ENCODE data around the gene ATP13A3.
"Not testable (repeated sequence)": the region's sequence is repeated elsewhere in the genome, so short reads cannot be mapped to it uniquely, and the experiment has no call there.

ATP13A3 gene

DNA sequence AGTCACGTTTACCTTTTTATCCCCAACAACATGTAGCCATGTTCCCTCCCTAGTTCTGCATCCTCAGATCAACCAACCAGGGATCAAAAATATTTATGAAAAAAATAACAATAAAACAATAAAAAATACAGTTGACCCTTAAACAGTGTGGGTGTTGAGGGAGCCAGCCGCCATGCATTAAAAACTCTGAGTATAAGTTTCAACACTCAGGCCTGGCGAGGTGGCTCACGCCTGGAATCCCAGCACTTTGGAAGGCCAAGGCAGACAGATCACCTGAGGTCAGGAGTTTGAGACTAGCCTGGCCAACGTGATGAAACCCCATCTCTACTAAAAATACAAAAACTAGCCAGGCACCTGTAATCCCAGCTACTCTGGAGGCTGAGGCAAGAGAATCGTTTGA, 12.7 kb upstream of the ATP13A3 start:
- DNase-seq (ENCODE audit: low read depth), result not testable (repeated sequence)

DNA sequence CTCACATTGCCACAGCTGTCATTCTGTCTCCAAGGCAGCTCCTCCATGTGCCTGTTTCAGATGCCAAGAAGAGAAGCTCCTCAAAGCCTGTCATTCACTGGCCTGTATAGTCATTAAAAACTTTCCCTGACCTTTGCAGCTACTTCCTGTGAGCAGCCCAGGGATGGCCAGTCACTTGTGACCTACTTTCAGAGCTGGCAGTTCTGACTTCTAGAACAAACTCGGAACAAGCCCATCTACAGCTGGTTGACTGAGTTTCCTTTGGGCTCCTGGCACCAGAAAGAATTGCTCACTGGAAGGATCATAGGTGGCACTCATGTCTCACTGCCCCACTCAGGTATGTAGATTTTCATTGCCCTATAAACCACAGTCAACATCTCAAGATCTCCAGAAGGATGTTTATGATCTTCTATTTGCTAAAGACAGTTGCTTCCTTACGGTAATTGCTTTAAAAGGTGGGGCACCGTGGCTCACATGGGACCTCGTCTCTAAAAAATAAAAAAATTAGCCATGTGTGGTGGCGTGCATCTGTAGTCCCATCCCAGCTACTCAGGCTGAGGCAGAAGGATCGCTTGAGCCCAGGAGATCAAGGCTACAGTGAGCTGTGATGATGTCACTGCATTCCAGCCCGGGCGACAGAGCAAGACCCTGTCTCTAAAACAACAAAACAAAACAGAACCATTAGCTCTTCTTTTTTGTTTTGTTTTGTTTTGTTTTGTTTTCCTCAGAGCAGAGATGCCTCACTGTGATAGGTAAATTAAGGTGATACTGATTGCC, 11.2 kb upstream of the ATP13A3 start:
- DNase-seq (ENCODE audit: low read depth), result no peak

DNA sequence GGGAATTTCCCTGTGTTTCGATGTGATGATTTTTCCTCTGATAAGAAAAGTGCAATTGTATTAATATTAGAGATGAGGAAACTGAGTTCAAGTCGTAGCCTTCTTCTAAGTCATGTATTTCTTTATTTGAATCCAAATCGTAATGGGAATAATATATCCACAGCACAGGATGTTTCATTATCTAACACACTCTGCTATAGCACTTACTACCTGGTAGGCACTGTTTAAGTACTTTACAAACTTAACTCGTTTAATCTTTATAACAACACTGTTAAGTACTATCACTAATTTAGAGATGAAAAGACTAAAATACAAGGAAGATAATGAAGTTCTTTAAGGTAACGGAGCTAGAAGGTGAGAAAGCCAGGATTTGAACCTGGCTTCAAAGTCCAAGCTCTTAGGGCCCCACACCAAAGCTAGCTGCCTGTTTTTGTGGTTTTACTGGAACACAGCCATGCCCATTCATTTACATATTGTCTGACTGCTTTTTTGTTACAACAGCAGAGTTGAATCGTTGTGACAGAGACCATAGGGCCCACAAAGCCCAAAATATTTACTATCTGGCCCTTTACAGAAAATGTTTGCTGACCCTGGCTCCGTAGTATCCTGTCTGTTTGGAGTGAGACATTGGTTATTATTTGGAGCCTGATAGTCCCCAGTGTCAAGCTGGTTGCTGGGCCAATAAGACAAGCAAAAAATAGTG, 9.6 kb upstream of the ATP13A3 start:
- DNase-seq (ENCODE audit: low read depth), result no peak

DNA sequence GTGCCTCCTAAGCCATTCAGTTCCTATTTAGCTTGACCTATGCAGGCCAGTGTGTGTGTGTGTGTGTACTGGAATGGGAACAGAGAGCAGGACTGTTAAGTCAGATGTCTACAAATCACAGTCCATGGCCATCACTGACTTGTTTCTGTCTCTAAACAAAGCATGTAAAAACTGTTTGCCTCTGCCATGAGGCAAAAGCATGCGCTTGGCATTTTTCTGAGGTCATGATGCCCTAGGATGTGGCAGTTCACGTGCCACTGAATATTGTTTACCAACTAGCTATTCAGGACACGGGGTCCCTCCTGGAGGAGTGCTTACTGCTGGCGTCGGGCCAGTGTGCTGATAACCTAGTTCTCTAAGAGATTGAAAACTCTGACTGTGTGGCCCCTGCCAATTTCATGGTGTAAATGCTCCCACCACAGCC, 8.2 kb upstream of the ATP13A3 start:
- no peak for DNase-seq (ENCODE audit: low read depth)

DNA sequence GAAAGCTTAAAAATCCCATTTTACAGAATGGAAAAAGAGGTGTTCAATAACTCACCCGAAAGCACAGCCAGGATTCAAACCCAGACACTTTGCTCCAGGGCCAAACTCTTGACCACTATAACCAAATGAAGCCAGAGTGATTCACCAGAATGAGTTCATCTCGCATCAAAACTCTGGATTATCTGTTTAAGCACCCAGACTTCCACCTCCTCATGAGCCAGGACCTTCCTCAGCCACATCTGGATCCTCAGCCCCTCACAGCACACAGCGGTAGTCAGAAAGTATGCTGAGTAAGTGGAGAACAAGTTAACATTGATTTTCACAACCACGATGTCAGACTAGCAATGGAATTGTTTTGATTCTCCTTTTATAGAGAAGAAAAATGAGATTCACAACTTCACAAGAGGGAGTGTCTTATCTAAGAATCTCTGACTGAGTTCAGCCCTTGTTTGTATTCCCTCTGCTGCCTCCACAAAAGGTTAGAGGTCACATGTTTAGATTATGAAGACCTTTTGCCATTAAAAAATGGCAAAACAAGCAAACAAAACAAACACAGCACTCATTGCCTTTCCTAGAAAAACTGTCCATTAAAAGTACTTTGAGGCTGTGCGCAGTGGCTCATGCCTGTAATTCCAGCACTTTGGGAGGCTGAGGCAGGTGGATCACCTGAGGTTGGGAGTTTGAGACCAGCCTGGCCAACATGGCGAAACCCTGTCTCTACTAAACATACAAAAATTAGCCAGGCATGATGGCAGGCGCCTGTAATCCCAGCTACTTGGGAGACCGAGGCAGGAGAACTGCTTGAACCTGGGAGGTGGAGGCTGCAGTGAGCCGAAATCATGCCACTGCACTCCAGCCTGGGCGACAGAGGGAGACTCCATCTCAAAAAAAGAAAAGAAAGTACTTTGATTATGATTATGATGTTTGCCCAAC, 7.5 kb upstream of the ATP13A3 start:
- not testable (repeated sequence) for DNase-seq (ENCODE audit: low read depth)

DNA sequence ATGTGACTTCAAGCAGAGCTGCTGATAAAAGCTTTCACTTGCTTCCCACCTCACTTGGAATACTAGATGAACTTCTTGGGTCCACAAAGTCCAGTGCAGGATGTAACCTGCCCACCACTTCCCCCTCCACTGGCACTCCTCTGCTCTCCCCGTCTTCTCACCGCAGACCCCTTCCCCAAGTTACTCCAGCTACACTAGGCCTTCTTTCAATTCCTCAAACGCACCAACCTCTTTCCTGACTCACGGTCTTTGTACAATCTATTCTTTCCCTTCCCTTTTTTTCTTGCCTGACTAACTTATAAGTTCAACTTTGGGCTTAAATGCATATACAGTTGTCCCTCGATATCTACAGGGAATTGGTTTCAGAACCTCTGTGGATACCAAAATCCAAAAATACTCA, 5.2 kb upstream of the ATP13A3 start:
- DNase-seq (ENCODE audit: low read depth), result no peak

DNA sequence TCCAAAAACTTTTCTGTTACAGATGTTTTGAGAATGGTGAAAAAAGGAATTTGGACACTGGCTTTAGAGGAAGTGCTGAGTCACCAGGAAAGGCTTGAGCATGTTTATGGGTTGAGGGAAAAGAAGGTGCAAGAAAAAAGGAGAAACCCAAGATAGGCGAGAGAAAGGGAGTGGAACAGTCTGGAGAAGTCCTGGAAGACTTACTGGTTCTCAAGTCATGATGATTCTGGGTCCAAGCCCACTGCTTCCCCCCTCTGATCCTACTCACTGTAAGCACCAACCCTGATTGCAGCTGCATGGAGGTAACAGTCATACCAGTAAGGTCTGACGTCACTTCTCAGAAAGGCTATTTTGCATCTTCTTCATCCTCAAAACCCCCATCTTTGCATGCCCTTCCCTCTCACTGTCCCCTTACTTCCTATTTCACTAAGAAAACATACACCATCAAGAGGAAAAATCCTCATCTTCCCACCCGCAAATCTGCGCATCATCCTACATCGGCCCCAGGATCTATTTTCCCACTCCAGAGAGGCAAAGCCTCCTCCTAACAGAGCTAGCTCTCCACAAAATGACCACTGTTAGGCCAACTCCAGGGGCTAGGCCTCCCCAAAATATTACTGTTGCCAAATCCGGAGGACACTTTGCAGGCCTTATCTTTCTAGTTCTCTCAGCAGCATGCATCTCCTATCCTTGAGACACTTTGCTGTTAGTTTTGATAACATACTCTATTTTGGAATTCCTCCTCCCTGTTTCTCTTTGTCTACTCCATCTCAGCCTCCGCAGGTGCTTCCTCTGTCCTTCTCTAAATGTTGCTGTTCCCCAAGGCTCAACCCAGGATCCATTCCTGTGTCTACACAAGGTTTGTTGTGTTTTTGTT, 3.2 kb upstream of the ATP13A3 start:
- DNase-seq (ENCODE audit: low read depth), result peak; percentile 21

DNA sequence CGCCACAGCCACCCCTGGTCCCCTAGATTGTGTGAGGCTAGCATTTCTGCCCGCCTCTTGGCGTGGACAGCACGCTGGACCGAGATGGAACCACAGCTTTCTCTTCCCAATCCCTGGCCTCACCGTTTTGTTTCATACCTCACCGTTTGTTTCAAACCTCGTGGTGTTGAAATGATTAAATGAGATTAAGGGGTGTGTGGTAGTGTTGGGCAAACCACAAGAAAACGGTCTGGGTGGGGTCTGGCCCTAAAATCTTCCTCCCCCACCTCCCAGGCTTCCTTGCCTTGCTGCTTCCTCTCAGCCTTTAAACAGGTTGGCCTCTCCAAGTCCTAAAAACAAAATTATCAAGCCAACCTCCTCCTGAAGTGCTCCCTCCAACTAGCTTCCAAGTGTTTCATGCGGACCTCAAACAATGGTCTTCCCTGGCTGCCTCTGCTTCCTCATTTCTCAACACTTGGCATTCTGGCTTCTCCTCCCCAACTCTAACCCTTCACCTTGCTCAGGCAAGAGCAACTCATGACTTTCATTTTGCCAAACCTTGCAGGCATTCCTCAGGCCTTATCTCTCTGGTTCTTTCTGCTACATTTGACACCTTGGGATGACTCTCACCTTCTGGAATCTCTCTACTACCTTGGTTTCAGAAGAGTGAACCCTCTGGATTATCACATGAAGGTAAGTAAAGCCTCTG, 1.4 kb upstream of the ATP13A3 start:
- DNase-seq (ENCODE audit: low read depth), result no peak

DNA sequence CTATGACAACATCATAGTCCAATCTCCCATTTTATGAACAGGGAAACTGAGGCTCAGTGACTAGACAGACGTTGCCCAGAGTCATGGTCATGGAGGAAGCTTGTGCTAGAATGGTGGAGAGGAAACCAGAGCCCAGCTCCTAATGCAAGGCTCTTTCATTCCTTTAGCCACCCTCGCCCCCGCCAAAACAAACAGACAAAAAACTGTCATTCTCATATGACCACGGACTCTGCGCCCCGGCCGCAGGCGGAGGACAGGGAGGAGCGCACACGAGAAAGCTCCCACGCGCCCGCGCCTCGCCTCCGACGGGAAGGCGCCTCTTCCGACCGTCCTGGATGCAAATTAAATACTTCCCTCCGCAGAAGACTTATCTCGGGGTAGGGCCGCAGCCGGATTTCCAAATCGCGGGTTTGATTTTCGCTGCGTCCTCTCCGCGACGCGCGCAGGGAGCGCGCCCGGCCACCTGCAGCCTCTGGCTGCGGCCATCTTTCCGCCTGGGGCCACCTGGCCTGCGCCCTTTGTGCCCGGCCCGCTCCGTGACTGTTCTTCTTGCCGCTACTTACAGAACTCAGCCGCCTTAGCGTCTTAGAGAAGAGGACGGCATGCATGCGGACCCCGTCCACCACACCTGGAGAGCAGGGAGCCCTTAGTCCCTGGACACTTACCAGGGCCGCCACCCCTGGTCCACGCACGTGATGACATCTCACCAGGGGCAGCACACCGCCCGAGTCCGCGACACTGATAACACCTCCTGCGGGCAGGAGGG, 670 bp upstream of the ATP13A3 start:
- peak; percentile 35 for DNase-seq (ENCODE audit: low read depth)

DNA sequence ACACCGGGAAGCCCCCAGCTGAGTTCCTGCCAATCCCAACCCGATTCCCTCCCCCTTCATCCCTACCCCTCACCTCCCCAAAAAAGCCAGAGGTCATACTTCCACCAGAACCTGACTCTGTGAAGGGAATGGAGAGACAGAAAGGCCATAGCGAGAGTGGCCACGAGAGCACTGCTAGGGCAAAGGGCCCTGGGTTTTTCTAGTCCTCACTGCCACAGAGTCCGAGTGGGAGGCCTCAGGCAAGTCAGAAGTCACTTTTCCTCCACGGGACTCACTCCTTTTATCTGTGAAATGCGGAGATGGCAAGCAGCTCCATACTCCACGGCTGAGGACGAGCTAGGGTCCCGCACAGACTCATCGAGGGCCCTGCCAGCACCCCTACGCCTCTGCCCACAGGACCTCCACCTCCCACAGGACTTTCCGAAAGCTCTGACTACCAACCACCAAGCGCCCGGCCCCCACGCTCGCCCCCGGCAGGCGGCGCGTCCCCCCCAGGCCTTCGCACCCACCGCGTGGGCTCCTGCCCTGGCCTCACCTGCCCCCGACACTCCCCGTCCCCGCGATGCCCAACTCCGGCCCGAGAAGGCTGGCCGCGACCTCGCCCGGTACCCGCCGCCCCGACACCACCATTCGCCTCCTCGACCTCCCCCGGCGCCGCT, 792 bp downstream of the ATP13A3 start:
- peak; percentile 58 for DNase-seq (ENCODE audit: low read depth)

DNA sequence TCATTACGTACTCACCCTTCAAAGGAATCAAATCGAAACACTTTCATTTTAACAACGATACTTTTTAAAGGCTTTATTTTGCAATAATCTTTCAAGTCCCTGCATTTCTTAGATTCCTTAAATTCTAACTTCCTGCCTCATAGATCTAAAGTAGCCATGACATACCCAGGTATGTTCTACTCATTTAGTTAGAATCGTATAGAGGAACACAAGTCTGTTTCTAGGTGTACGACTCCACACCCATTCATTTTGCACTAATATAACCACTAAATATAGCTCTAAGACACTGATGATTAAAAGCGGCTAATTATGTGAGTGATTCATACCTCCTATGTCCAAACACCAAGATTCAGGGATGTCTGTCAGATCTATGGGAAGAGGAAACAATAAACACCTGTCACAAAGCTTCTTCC, 1.3 kb downstream of the ATP13A3 start:
- no peak for DNase-seq (ENCODE audit: low read depth)

DNA sequence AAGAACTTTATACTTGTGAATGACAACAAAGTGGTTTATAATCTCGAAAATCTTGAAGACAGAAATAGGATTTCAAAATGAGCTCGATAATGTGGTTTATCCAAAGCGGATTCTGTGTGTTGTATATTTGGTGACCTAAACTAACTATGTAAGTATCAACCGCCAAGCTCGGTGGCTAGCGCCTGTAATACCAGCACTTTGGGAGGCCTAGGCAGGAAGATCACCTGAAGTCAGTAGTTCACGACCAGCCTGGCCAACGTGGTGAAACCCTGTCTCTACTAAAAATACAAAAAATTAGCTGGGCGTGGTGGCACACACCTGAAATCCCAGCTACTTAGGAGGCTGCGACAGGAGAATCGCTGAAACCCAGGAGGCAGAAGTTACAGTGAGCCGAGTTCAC, 2.2 kb downstream of the ATP13A3 start:
- DNase-seq (ENCODE audit: low read depth), result no peak

DNA sequence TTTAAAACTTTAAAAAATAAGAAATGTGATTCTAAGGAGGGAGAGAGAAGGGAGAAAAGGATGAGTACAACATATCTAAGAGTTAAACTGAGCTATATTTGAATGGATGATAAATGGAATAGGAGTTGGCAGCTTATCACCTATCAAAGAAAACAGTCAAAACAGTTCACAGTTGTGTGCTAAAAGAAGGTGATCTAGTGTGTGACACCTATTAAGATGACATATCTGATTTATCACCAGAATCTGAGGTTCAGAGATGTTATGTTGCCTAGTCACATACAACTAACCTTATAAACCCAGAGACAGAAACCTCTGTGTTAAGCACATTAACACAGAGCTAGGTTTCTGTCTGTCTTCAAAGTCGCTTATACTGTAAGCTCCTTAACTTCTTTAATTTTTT, 3.0 kb downstream of the ATP13A3 start:
- DNase-seq (ENCODE audit: low read depth), result no peak

DNA sequence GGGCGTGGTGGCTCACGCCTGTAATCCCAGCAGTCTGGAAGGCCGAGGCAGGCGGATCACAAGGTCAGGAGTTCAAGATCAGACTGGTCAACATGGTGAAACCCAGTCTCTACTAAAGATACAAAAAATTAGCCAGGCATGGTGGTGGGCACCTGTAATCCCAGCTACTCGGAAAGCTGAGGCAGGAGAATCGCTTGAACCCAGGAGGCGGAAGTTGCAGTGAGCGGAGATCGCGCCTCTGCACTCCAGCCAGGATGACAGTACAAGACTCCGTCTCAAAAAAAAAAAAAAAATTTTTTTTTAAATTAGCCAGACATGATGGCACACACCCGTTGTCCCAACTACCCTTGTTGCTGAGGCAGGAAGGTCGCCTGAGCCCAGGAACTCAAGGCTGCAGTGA, 4.0 kb downstream of the ATP13A3 start:
- not testable (repeated sequence) for DNase-seq (ENCODE audit: low read depth)

DNA sequence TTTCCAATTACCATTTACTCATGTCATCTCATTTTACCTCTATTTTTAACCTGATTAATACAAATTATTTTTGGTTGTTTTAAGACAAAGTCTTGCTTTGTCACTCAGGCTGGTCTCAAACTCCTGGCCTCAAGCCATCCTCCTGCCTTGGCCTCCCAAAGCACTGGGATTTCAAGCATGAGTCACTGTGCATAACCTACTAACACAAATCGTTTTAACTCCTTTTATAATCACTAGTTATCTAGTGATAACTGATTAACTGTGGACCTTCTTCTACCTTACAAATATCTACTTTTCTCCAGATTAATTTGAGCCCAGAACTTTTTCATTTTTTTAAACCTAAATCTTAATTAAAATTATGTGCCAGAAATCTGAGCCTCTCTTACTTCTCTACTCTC, 4.6 kb downstream of the ATP13A3 start:
- no peak for DNase-seq (ENCODE audit: low read depth)

DNA sequence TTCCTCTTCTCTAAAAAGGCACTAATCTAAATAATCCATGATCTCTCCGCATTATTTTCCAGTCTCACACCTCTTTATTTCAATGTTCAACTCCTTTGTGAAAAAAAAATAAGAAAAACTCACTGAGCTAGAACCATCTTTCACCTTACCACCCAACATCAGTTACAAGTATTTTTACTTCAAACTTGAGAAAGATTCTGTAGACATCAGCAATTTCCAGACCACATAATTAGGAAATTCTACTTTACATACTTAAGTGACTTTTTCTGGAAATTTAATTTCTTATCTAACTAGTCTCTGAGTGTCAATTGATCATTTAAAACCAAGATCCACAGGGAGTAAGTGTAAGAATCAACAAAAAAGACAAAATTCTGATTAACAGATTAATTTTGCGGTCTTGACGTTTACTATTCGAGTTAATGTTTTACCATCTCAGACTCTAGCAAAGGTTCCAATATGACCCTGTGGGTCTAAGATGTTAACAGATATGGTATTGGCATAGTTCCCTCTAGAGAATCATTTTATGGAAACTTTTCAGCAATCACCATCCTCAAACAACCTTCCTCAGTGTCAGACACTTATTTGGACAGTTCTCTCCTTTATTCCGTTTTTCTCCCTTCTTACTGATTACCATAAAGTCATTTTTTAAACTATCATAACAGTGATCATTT, 5.1 kb downstream of the ATP13A3 start:
- DNase-seq (ENCODE audit: low read depth), result no peak

DNA sequence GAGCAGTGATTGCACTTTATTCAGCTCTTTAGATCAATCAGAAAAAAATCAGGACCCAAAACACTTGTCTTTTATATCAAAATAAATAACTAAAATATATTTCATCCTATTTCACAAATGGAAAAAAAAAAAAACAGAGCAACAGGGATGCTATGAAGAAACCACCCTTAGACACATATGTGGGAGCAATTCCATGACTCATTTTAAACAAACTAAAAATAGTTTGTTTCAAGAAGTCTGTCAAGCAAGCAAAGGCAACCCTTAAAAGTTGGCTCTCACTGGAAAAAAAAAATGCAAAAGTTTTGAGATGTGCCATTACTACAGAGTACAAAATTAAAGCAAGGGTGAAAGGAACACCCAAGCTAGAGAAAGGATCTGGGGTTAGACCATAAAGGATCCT, 5.7 kb downstream of the ATP13A3 start:
- DNase-seq (ENCODE audit: low read depth), result no peak

DNA sequence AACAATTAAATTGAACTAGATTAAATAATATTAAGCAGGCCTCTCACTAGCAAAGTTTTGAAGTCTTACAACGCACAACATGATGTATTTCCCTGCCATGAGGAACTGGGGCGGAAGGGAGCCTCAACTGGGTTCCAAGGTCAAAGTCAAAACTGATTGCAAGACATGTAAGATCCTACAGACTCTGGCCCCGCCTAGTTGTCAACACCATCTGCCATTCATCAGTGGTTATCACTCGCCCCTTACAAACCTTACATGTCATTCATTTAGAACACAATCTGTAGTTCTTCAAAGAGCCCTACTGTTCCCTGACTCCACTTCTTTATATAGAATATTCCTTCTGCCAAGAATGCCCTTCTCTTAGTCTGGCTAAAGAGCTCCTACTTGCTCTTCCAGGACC, 10.0 kb downstream of the ATP13A3 start:
- DNase-seq (ENCODE audit: low read depth), result no peak

DNA sequence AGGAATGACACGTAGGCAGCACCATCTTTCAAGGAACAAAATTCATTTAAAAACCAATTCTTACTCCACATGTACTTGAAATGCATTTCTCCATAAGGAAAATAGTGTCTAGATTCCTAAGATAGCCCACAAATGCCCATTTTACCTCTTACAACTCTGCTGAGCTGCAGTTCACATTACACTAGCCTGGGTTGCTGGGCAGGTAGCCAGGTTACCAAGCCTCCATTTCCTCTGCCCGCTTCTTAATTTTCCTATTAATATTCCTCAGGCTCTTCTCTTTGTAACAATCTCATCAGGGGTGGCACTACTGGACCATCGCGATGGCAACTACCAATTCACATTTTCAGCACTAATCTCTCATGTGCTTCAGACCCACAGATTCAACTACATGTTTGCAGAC, 10.8 kb downstream of the ATP13A3 start:
- DNase-seq (ENCODE audit: low read depth), result no peak
